ENCODE measurements around the gene MAST1. TPM values are rescaled to one million over a fixed set of nuclear protein-coding genes. Genes with fewer than 3 reads are reported as not detected.

MAST1 gene
- total and polyA plus RNA-seq, 7 donors, result 0.09 to 0.13 (median 0.10) TPM; not detected in 4

GRCh38 chr19:12790628-12791344 lies 47.5 kb upstream of the MAST1 start:
- Histone ChIP-seq H3K9me3 (no peaks in the 10 kb centered on the region), H3K4me1 (peaks cover 28% of the 10 kb centered on the region), H3K27me3 (ENCODE audit: insufficient read depth in 3 of 3, low read length in 2 of 3) (no peaks in the 10 kb centered on the region), H3K27ac (peak overlapping the region; percentile 99), H3K4me3 (peak overlapping the region; percentile 99), H3K36me3 (ENCODE audit: insufficient read depth in 1 of 2, low read depth in 1 of 2) (no peaks in the 10 kb centered on the region)
- no peak for TF ChIP-seq CTCF (IDR thresholded peaks at IDR 0.05)
- peak in 1 of 2 donors; percentile 20 for DNase-seq
- no peak for ATAC-seq
- WGBS, 3 donors, result 6 to 12% (median 6%) methylated on average over 22 of the region's 22 CpGs
- intact Hi-C loops (cut with DNase I), result no loop called here

DNA sequence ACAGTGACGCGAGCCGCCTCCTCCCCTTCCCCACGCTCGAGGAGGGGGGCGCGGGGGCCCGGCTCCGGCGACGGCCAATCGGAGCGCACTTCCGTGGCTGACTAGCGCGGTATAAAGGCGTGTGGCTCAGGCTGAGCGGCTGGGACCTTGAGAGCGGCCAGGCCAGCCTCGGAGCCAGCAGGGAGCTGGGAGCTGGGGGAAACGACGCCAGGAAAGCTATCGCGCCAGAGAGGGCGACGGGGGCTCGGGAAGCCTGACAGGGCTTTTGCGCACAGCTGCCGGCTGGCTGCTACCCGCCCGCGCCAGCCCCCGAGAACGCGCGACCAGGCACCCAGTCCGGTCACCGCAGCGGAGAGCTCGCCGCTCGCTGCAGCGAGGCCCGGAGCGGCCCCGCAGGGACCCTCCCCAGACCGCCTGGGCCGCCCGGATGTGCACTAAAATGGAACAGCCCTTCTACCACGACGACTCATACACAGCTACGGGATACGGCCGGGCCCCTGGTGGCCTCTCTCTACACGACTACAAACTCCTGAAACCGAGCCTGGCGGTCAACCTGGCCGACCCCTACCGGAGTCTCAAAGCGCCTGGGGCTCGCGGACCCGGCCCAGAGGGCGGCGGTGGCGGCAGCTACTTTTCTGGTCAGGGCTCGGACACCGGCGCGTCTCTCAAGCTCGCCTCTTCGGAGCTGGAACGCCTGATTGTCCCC lies 46.8 kb upstream of the MAST1 start, which contains the start of gene JUNB:
JUNB (plus strand) TSS at position 142 of the 706 bp plus-strand sequence; CDS start at position 428, 286 bp downstream.
- H3K27me3 ChIP-seq (ENCODE audit: insufficient read depth in 3 of 3, low read length in 2 of 3), result no peaks in the 10 kb centered on the region
- H3K27ac ChIP-seq, result peak within 1 kb of the TSS; percentile 99
- H3K9me3 ChIP-seq, result no peaks in the 10 kb centered on the region
- no peaks in the 10 kb centered on the region for H3K36me3 ChIP-seq (ENCODE audit: insufficient read depth in 1 of 2, low read depth in 1 of 2)
- WGBS, 3 donors, result 0% methylated on average over 64 to 73 of the region's 73 CpGs
- ATAC-seq (peak; percentile 65 to 75 (median 66)), DNase-seq (peak; percentile 98 to 99)
- peaks cover 28% of the 10 kb centered on the region for H3K4me1 ChIP-seq
- intact Hi-C loops (cut with DNase I), result no loop called here
- TF ChIP-seq CTCF (IDR thresholded peaks at IDR 0.05), result no peak
- peak within 1 kb of the TSS; percentile 99 for H3K4me3 ChIP-seq

DNA sequence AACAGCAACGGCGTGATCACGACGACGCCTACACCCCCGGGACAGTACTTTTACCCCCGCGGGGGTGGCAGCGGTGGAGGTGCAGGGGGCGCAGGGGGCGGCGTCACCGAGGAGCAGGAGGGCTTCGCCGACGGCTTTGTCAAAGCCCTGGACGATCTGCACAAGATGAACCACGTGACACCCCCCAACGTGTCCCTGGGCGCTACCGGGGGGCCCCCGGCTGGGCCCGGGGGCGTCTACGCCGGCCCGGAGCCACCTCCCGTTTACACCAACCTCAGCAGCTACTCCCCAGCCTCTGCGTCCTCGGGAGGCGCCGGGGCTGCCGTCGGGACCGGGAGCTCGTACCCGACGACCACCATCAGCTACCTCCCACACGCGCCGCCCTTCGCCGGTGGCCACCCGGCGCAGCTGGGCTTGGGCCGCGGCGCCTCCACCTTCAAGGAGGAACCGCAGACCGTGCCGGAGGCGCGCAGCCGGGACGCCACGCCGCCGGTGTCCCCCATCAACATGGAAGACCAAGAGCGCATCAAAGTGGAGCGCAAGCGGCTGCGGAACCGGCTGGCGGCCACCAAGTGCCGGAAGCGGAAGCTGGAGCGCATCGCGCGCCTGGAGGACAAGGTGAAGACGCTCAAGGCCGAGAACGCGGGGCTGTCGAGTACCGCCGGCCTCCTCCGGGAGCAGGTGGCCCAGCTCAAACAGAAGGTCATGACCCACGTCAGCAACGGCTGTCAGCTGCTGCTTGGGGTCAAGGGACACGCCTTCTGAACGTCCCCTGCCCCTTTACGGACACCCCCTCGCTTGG lies 46.1 kb upstream of the MAST1 start:
- no peaks in the 10 kb centered on the region for H3K27me3 ChIP-seq (ENCODE audit: insufficient read depth in 3 of 3, low read length in 2 of 3)
- intact Hi-C loops (cut with DNase I), result no loop called here
- ATAC-seq (peak; percentile 3 to 27 (median 16)), DNase-seq (peak; percentile 75 to 88)
- peak overlapping the region; percentile 99 for H3K4me3 ChIP-seq
- TF ChIP-seq CTCF (IDR thresholded peaks at IDR 0.05), result no peak
- H3K9me3 ChIP-seq, result no peaks in the 10 kb centered on the region
- 0% methylated on average over 73 to 84 of the region's 84 CpGs for WGBS, 3 donors
- peak overlapping the region; percentile 99 for H3K27ac ChIP-seq
- peaks cover 28% of the 10 kb centered on the region for H3K4me1 ChIP-seq
- no peaks in the 10 kb centered on the region for H3K36me3 ChIP-seq (ENCODE audit: insufficient read depth in 1 of 2, low read depth in 1 of 2)

GRCh38 chr19:12792853-12793289 lies 45.4 kb upstream of the MAST1 start:
- H3K27me3 ChIP-seq (ENCODE audit: insufficient read depth in 3 of 3, low read length in 2 of 3), result no peaks in the 10 kb centered on the region
- H3K4me3 ChIP-seq, result peak overlapping the region; percentile 99
- peak overlapping the region; percentile 99 for H3K27ac ChIP-seq
- DNase-seq (peak in 1 of 2 donors; percentile 14), ATAC-seq (no peak)
- WGBS, 3 donors, result 1 to 2% (median 1%) methylated on average over 22 of the region's 22 CpGs
- peaks cover 0 to 2% of the 10 kb centered on the region in 2 donors for H3K36me3 ChIP-seq (ENCODE audit: insufficient read depth in 1 of 2, low read depth in 1 of 2)
- H3K9me3 ChIP-seq, result no peaks in the 10 kb centered on the region
- no peak for TF ChIP-seq CTCF (IDR thresholded peaks at IDR 0.05)
- intact Hi-C loops (cut with DNase I), result no loop called here
- H3K4me1 ChIP-seq, result peaks cover 22% of the 10 kb centered on the region
